GM12872 (cell line): ENCODE results near the gene TMEM178B.

Experiments
- CTCF ChIP-seq: IDR thresholded peaks from 3 replicates; pipeline ENCODE4 v1.5.1; 2011; ENCODE audit warnings: low read depth, mild to moderate bottlenecking, low read length, moderate library complexity; ENCODE audit not compliant: insufficient read depth

TMEM178B gene

GRCh38 chr7:141360803-141361202 is 286.9 kb downstream of the TMEM178B start:
- no peak for TF ChIP-seq CTCF

DNA sequence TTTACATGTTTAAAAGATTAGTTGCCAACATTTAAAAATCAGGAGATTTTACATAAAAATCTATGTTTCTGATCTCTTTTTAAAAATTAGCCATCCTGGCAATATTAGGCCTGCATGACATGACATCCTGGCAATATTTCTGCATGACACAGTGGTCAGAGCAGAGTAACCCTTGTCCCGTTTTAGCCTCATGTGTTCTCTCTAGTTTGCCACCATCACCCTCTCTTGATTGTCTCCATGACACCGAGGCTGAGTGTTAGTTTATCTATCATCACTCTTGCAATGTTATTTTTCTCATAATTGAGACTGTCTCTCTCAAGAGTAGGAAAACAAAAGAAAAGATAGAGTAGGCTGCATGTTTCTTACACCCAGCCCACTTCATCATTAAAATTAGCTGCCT is 287.6 kb downstream of the TMEM178B start:
- TF ChIP-seq CTCF: no peak

GRCh38 chr7:141361960-141362359 is 288.1 kb downstream of the TMEM178B start:
- no peak for TF ChIP-seq CTCF

DNA sequence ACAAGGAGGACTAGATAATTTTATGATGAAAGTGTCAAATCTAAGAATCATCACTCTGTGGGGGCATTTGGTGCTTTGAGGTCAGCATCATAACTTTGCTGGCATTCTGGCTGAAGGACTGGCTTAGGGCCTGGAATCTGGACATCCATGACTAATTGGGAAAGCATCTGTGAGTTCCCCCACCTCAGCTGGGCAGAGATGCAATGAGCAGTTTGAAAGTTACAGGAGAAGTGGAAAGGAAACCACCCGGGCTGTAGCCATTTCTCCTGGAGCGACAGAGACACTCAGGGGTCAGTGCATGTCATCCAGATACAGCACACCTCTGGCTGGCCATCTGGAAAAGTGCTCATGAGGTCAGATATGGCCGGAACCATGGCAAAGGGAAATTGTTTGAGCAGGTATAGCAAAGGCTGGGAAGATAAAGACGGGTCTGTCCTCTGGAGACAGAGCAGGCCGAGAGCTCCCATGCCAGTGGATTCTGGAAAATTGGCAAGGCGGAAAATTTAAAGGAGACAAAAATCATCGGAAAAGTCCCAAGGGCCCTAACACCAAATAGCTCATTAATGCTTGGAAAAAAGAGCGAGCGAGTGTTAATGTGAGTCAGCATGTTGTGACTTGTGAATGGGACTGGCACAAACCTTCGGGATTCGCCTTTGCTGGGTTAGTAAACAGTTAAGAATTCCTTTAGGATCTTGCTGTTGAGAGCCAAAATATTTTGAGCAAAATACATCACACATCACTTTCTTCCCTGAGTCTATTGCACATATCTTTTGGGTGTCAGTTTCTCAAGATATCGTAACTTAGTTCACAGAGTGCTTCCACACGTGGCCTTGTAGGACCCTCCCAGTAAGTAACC is 288.9 kb downstream of the TMEM178B start:
- TF ChIP-seq CTCF: no peak

GRCh38 chr7:141363748-141364147 is 289.9 kb downstream of the TMEM178B start:
- TF ChIP-seq CTCF: no peak

GRCh38 chr7:141366091-141366621 is 292.3 kb downstream of the TMEM178B start:
- no peak for TF ChIP-seq CTCF

DNA sequence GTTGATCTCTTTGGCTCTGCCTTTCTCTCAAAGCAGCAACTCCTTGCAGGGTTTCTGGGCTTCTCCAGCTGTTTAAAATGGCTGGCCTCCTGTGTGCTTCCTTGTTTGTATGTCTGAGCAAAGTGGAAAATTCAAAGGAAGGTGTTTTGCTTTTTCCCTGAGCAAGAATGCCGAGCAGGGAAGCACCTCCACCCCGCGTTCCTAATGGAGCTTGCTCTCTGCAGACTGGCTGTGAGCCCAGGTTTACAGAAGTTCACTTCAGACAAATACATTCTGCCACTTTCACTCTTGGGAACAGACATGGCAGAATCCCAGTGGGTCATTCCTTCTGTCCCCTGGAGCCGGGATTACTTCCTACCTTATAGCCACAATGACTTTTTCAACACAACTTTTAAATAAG is 295.6 kb downstream of the TMEM178B start:
- no peak for TF ChIP-seq CTCF
